HepG2 (cell line): Measurements from ENCODE around the gene VAMP2. TPM values are rescaled to one million over a fixed set of nuclear protein-coding genes. Genes with fewer than 3 reads are reported as not detected.

Experiments used
- CEBPZ ChIP-seq: IDR thresholded peaks from 2 replicates; pipeline ENCODE4 v1.6.1; 2012; ENCODE audit warnings: low read length, improper control_type of control experiment
- DNMT3B ChIP-seq: conservative IDR thresholded peaks from 2 replicates; pipeline ENCODE4 v1.6.1; 2016; ENCODE audit warnings: missing biosample characterization, control low read depth
- GLI4 ChIP-seq: sonication (generic); formaldehyde crosslinking; IDR thresholded peaks from 2 replicates; pipeline ENCODE4 v1.5.1; 2020; ENCODE audit warnings: missing genetic modification reagents, mild to moderate bottlenecking, moderate library complexity, borderline replicate concordance
- WIZ ChIP-seq: sonication (generic); formaldehyde crosslinking; IDR thresholded peaks from 2 replicates; pipeline ENCODE4 v1.5.1; 2020; ENCODE audit warnings: mild to moderate bottlenecking, missing genetic modification reagents
- ZBED4 ChIP-seq: sonication (generic); formaldehyde crosslinking; IDR thresholded peaks from 2 replicates; pipeline ENCODE4 v1.4.0; 2020; ENCODE audit warnings: missing genetic modification reagents, borderline replicate concordance
- ZNF12 ChIP-seq: sonication (generic); formaldehyde crosslinking; IDR thresholded peaks from 2 replicates; pipeline ENCODE4 v1.5.0; 2020; ENCODE audit warnings: missing genetic modification reagents
- ZNF142 ChIP-seq: sonication (generic); formaldehyde crosslinking; IDR thresholded peaks from 2 replicates; pipeline ENCODE4 v1.4.0; 2020; ENCODE audit warnings: missing genetic modification reagents
- ZNF205 ChIP-seq: IDR thresholded peaks from 2 replicates; pipeline ENCODE4 v1.6.1; 2018; ENCODE audit warnings: missing biosample characterization, missing genetic modification reagents
- ZNF207 ChIP-seq: fragments of 450-650 bp; IDR thresholded peaks from 2 replicates; pipeline ENCODE4 v1.6.1; 2016; ENCODE audit warnings: antibody characterized with exemption, borderline replicate concordance
- ZNF253 ChIP-seq: sonication (generic); formaldehyde crosslinking; IDR thresholded peaks from 2 replicates; pipeline ENCODE4 v1.8.0; 2022; ENCODE audit warnings: mild to moderate bottlenecking, missing genetic modification reagents, borderline replicate concordance
- ZNF552 ChIP-seq: sonication (generic); formaldehyde crosslinking; IDR thresholded peaks from 2 replicates; pipeline ENCODE4 v1.9.0; 2022; ENCODE audit warnings: missing genetic modification reagents, mild to moderate bottlenecking, borderline replicate concordance
- polyA plus RNA-seq, 8 experiments: library from polyadenylated mRNA; depleted of rRNA in 3 of 8; stranded (reverse) in 7 of 8; unstranded in 1 of 8; fragments of >200 nt; fragmentation: Illumina TruSeq in 4 of 8; extraction: Trizol in 4 of 8; gene quantifications; 2 replicates each; pipeline versions ENCODE4 v1.2.1 to v1.2.3, GENCODE V29; 2011 to 2016; ENCODE audit warnings: low read depth in 4 of 8, missing spikeins in 1 of 8, mixed read lengths in 1 of 8; ENCODE audit not compliant: insufficient read depth in 1 of 8
- total RNA-seq, 5 experiments: library from RNA; depleted of rRNA; stranded (reverse); fragments of >200 nt; fragmentation: Illumina TruSeq; extraction: Trizol; gene quantifications; 2 replicates each; pipeline ENCODE4 v1.2.3, GENCODE V29; 2016; ENCODE audit warnings: low read depth in 1 of 5
- TF ChIP-seq, protein P1 (sequence below): sonication (generic); formaldehyde crosslinking; IDR thresholded peaks from 2 replicates; pipeline ENCODE4 v1.5.1; 2020; ENCODE audit warnings: missing genetic modification reagents, mild to moderate bottlenecking, borderline replicate concordance

VAMP2 gene
- total and polyA plus RNA-seq, 2 of the 13 experiments (the other 11 are each of a cell fraction or from before 2014, with no cell fraction given): 3.9 to 17.2 TPM

DNA sequence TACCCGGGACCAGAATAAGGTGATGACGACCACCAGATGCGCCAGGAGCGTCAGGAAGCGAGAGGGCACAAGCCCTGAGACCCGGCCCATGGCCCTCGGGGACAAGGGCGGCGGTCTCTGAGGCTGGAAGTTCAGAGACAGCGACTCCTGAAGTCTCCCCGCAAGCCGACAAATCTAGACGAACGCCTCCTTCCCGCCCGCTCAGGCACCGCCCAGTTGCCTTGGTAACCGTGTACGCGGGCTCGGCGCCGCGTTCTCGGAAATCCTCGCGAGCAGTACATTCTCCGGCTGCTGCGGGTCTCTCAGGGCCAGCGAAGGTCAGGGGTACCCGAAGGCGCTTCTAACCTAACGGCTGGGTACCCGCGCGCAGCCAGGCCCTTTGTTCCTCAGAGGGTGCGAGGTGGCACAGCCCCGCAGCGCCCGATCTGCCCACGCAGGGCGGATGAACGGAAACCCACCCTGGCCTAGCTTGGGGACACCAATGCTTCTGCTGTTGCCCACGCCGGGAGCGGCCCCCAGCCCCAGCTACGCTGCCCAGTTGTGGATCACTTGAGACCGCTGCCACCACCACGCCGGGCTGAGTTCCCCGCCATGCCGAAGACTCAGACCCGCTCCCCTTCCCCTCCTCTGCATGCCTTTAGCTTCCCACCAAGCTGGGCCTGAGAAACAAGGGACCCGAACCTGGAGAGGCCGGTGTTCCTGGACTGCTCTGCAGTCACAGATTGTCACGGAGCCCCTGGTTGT lies 13.6 kb upstream of the VAMP2 start, which contains the start of gene TMEM107 (continued):
- TF ChIP-seq CEBPZ (no peak), ZNF207 (no peak), ZNF205 (CRISPR knock-in tag) (no peak), ZBED4 (no peak), WIZ (no peak), GLI4 (CRISPR knock-in tag) (no peak; the same call in 1 of the 2 replicates), ZNF142 (CRISPR knock-in tag) (0 out of 2 replicates have a peak, but pooled peaks have one; percentile 13), ZNF253 (CRISPR knock-in tag) (no peak), ZNF552 (CRISPR knock-in tag) (0 out of 2 replicates have a peak, but pooled peaks have one; percentile 53), DNMT3B (CRISPR knock-in tag) (no peak), ZNF12 (no peak)
- TF ChIP-seq, protein P1, sequence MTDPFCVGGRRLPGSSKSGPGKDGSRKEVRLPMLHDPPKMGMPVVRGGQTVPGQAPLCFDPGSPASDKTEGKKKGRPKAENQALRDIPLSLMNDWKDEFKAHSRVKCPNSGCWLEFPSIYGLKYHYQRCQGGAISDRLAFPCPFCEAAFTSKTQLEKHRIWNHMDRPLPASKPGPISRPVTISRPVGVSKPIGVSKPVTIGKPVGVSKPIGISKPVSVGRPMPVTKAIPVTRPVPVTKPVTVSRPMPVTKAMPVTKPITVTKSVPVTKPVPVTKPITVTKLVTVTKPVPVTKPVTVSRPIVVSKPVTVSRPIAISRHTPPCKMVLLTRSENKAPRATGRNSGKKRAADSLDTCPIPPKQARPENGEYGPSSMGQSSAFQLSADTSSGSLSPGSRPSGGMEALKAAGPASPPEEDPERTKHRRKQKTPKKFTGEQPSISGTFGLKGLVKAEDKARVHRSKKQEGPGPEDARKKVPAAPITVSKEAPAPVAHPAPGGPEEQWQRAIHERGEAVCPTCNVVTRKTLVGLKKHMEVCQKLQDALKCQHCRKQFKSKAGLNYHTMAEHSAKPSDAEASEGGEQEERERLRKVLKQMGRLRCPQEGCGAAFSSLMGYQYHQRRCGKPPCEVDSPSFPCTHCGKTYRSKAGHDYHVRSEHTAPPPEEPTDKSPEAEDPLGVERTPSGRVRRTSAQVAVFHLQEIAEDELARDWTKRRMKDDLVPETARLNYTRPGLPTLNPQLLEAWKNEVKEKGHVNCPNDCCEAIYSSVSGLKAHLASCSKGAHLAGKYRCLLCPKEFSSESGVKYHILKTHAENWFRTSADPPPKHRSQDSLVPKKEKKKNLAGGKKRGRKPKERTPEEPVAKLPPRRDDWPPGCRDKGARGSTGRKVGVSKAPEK (CRISPR knock-in tag): no peak
